GM12878 (cell line): ENCODE data around the gene IL10. TPM values are rescaled to one million over a fixed set of nuclear protein-coding genes. Genes with fewer than 3 reads are reported as not detected.

ENCODE experiments used
- ATAC-seq: fragments of 200-7000 bp; cut with Tn5 transposase; 3 replicates; pipeline ENCODE4 v1.9.1; 2020; ENCODE audit warnings: mild to moderate bottlenecking, moderate library complexity
- BruUV-seq: library from RNA; stranded (reverse); fragments of 400-500 nt; replicated peaks from 2 replicates; lab custom pipeline; 2021; lab: Mats Ljungman, UMichigan
- CTCF ChIA-PET: fragments of 300-600 bp; sonication (Branson Sonifier 250); formaldehyde crosslinking; extraction: SDS; loops from one replicate; lab custom pipeline; 2021; ENCODE audit warnings: inconsistent platforms; lab: Yijun Ruan, JAX
- POLR2A ChIA-PET: fragments of 350-600 bp; formaldehyde crosslinking; extraction: SDS; loops from one replicate; lab custom pipeline; 2021; ENCODE audit warnings: inconsistent platforms; lab: Charles Lee
- RAD21 ChIA-PET: fragments of 300-600 bp; sonication (Branson Sonifier 250); formaldehyde crosslinking; loops from one replicate; lab custom pipeline; 2023; ENCODE audit warnings: antibody characterized with exemption; ENCODE audit not compliant: unreplicated experiment; lab: Charles Lee
- SMC1A ChIA-PET: fragments of 300-600 bp; sonication (Branson Sonifier 250); formaldehyde crosslinking; loops from one replicate; lab custom pipeline; 2023; ENCODE audit not compliant: unreplicated experiment, uncharacterized antibody; lab: Charles Lee
- DNase-seq: peaks from one replicate; pipeline ENCODE4 v3.0.0-alpha.2; 2011; ENCODE audit warnings: low read depth, low spot score
- FAIRE-seq: peaks from 3 replicates; lab custom pipeline; 2011; peaks lifted over from hg19 to GRCh38; lab: Jason Lieb, UNC
- H2AFZ ChIP-seq: 2 replicates; pipeline ENCODE4 v1.6.0; 2011; ENCODE audit warnings: low read depth, low read length, control low read depth; ENCODE audit not compliant: control insufficient read depth
- H3K27ac ChIP-seq: 2 replicates; pipeline ENCODE4 v1.5.1; 2011; ENCODE audit warnings: control low read depth; ENCODE audit not compliant: control insufficient read depth, insufficient read depth
- H3K27me3 ChIP-seq, 2 experiments: replicated peaks in 1 of 2; 2 replicates each; pipeline versions ENCODE4 v1.6.0 to v1.6.1; 2011; ENCODE audit warnings: low read length in 1 of 2; ENCODE audit not compliant: control insufficient read depth in 2 of 2, insufficient read depth in 2 of 2
- H3K36me3 ChIP-seq, 2 experiments: 2 replicates each; pipeline ENCODE4 v1.5.1; 2011; ENCODE audit warnings: low read length in 1 of 2; ENCODE audit not compliant: control insufficient read depth in 2 of 2, insufficient read depth in 2 of 2
- H3K4me1 ChIP-seq: 2 replicates; pipeline ENCODE4 v1.6.1; 2011; ENCODE audit warnings: mild to moderate bottlenecking, low read length, moderate library complexity, mixed read lengths; ENCODE audit not compliant: control insufficient read depth, insufficient read depth
- H3K4me2 ChIP-seq: 2 replicates; pipeline ENCODE4 v1.6.0; 2011; ENCODE audit warnings: control low read depth; ENCODE audit not compliant: control insufficient read depth, insufficient read depth
- H3K4me3 ChIP-seq: fragments of 200-600 bp; sonication (generic); 2 replicates; pipeline ENCODE4 v1.5.1; 2016
- H3K79me2 ChIP-seq: 2 replicates; pipeline ENCODE4 v1.6.0; 2011; ENCODE audit warnings: low read length; ENCODE audit not compliant: control insufficient read depth, insufficient read depth
- H3K9ac ChIP-seq: 2 replicates; pipeline ENCODE4 v1.8.0; 2011; ENCODE audit warnings: low read length, control low read depth, mixed read lengths; ENCODE audit not compliant: control insufficient read depth, insufficient read depth
- H3K9me3 ChIP-seq: replicated peaks from 3 replicates; pipeline ENCODE4 v1.5.1; 2011; ENCODE audit warnings: mild to moderate bottlenecking, low read length; ENCODE audit not compliant: control insufficient read depth, insufficient read depth
- H4K20me1 ChIP-seq: 2 replicates; pipeline ENCODE4 v1.6.0; 2011; ENCODE audit not compliant: control insufficient read depth, insufficient read depth
- BMI1 ChIP-seq: fragments of 450-650 bp; IDR thresholded peaks from 2 replicates; pipeline ENCODE4 v1.6.1; 2016; ENCODE audit warnings: mild to moderate bottlenecking, moderate library complexity, borderline replicate concordance
- CUX1 ChIP-seq: IDR thresholded peaks from 2 replicates; pipeline ENCODE4 v1.6.1; 2012; ENCODE audit warnings: improper control_type of control experiment, low read depth, low read length; ENCODE audit not compliant: insufficient replicate concordance
- DPF2 ChIP-seq: fragments of 450-650 bp; IDR thresholded peaks from 2 replicates; pipeline ENCODE4 v1.6.1; 2017; ENCODE audit warnings: mild to moderate bottlenecking
- GABPA ChIP-seq: IDR thresholded peaks from 2 replicates; pipeline ENCODE4 v1.6.1; 2014; ENCODE audit warnings: antibody characterized with exemption, low read depth, mild to moderate bottlenecking, inconsistent platforms
- GATAD2B ChIP-seq: fragments of 450-650 bp; conservative IDR thresholded peaks from 2 replicates; pipeline ENCODE4 v1.6.1; 2017; ENCODE audit warnings: low read depth, mild to moderate bottlenecking, moderate library complexity
- KLF5 ChIP-seq: fragments of 450-650 bp; IDR thresholded peaks from 2 replicates; pipeline ENCODE4 v1.6.1; 2014; ENCODE audit warnings: mild to moderate bottlenecking; ENCODE audit not compliant: partially characterized antibody
- LARP7 ChIP-seq: fragments of 450-650 bp; IDR thresholded peaks from 2 replicates; pipeline ENCODE4 v1.6.1; 2017; ENCODE audit warnings: mild to moderate bottlenecking
- MXI1 ChIP-seq: fragments of 150-350 bp; IDR thresholded peaks from 2 replicates; pipeline ENCODE4 v1.6.1; 2011; ENCODE audit warnings: low read depth, mild to moderate bottlenecking, inconsistent platforms, low read length, improper control_type of control experiment
- RUNX3 ChIP-seq: IDR thresholded peaks from 2 replicates; pipeline ENCODE4 v1.6.1; 2012; ENCODE audit warnings: low read length, inconsistent platforms
- SMARCA5 ChIP-seq: fragments of 450-650 bp; IDR thresholded peaks from 2 replicates; pipeline ENCODE4 v1.6.1; 2017; ENCODE audit warnings: mild to moderate bottlenecking
- TCF12 ChIP-seq: IDR thresholded peaks from 2 replicates; pipeline ENCODE4 v1.6.1; 2011; ENCODE audit warnings: low read depth, mild to moderate bottlenecking, low read length
- USF1 ChIP-seq: IDR thresholded peaks from 2 replicates; pipeline ENCODE4 v1.6.1; 2011; ENCODE audit warnings: borderline replicate concordance, low read depth, mild to moderate bottlenecking, moderate library complexity, mixed read lengths, low read length; ENCODE audit not compliant: insufficient read depth; ENCODE audit errors: extremely low read length
- USF2 ChIP-seq: IDR thresholded peaks from 2 replicates; pipeline ENCODE4 v1.6.1; 2011; ENCODE audit warnings: low read depth, low read length, improper control_type of control experiment, borderline replicate concordance
- YY1 ChIP-seq: IDR thresholded peaks from 2 replicates; pipeline ENCODE4 v1.6.1; 2011; ENCODE audit warnings: low read depth, mild to moderate bottlenecking, low read length
- ZBTB33 ChIP-seq: fragments of 450-650 bp; IDR thresholded peaks from 2 replicates; pipeline ENCODE4 v1.6.1; 2017; ENCODE audit warnings: mild to moderate bottlenecking
- ZNF207 ChIP-seq: fragments of 450-650 bp; IDR thresholded peaks from 2 replicates; pipeline ENCODE4 v1.6.1; 2014; ENCODE audit warnings: antibody characterized with exemption, mild to moderate bottlenecking, borderline replicate concordance
- WGBS: methylation state at CpG from one replicate; pipeline ENCODE4 v1.1.6; 2016; ENCODE audit warnings: low lambda C conversion rate; ENCODE audit not compliant: insufficient replicate concordance, insufficient coverage; ENCODE audit errors: missing lambda C conversion rate; 5-methylcytosine and 5-hydroxymethylcytosine counted together
- in situ Hi-C: fragments of 300-500 bp; cut with MboI; formaldehyde crosslinking; loops from 9 replicates; pipeline ENCODE4 v1.14.3; 2018; ENCODE audit warnings: mixed read lengths
- intact Hi-C: fragments of 100-400 bp; cut with micrococcal nuclease; formaldehyde crosslinking; loops from one replicate; pipeline ENCODE4 v1.14.2; 2022; ENCODE audit not compliant: unreplicated experiment
- polyA plus RNA-seq, 11 experiments: library from polyadenylated mRNA; depleted of rRNA in 4 of 11; unstranded in 6 of 11; stranded (reverse) in 5 of 11; fragments of >200 nt; fragmentation: Nextera tagmentation in 4 of 11; fragmentation: Illumina TruSeq in 1 of 11; extraction: Ambion mirVana in 4 of 11; extraction: Trizol in 1 of 11; gene quantifications; 1 replicate in 1 of 11; 2 replicates in 10 of 11; pipeline versions ENCODE4 v1.2.1 to v1.2.3, GENCODE V29; 2011 to 2016; ENCODE audit warnings: inconsistent platforms in 2 of 11, missing spikeins in 2 of 11, low read depth in 1 of 11
- total RNA-seq, 4 experiments: library from RNA; depleted of rRNA in 3 of 4; stranded (reverse); fragments of >200 nt in 3 of 4; fragmentation: Illumina TruSeq in 1 of 4; extraction: Trizol in 1 of 4; gene quantifications; 2 replicates each; pipeline versions ENCODE4 v1.2.1 to v1.2.3, GENCODE V29; 2013 to 2021

Gene IL10
- total and polyA plus RNA-seq, 10 of the 15 experiments (the other 5 are each of a cell fraction or from before 2014, with no cell fraction given): 0.34 to 5.0 (median 1.1) TPM

GRCh38 chr1:206800411-206800810, 28.1 kb upstream of the IL10 start:
- ATAC-seq: no peak
- Histone ChIP-seq H3K36me3 (no peaks in the 10 kb centered on the region), H3K4me1 (peaks cover 20% of the 10 kb centered on the region), H3K27ac (no peak overlapping the region), H3K9me3 (no peaks in the 10 kb centered on the region), H3K79me2 (no peaks in the 10 kb centered on the region), H3K4me3 (no peak overlapping the region), H2AFZ (no peak overlapping the region), H3K4me2 (no peak overlapping the region), H3K27me3 (no peaks in the 10 kb centered on the region), H4K20me1 (no peaks in the 10 kb centered on the region), H3K9ac (no peak overlapping the region)
- BruUV-seq: no TSS peak
- POLR2A ChIA-PET: interaction anchor here (1.2 kb wide), 1 partner anchor 66 kb away, joined by 4 read pairs; no protein-coding TSS in a partner anchor
- intact Hi-C loops (loop anchor here (10.0 kb wide), 1 partner anchor 196 kb away; no protein-coding TSS in a partner anchor), in situ Hi-C loops (loop anchor here (5.0 kb wide), 1 partner anchor 63 kb away; no protein-coding TSS in a partner anchor)
- FAIRE-seq: no peak
- SMC1A ChIA-PET: interaction anchor here (1.0 to 14.9 kb wide), 5 partner anchors 8 to 65 kb away, joined by 3 to 417 read pairs (median 13); partner anchors contain the start of genes IL10 and IL19
- RAD21 ChIA-PET: interaction anchor here (1.6 to 14.8 kb wide), 5 partner anchors 10 to 112 kb away, joined by 3 to 297 read pairs (median 40); partner anchors contain the start of genes IL10 and IL19
- no peak for DNase-seq
- WGBS: 95% methylated on average over 3 of the region's 3 CpGs
- CTCF ChIA-PET: interaction anchor here (2.0 to 18.5 kb wide), 5 partner anchors 8 to 188 kb away, joined by 4 to 805 read pairs (median 30); partner anchors contain the start of genes EIF2D, IL10 and IL19
- TF ChIP-seq TCF12 (no peak), USF2 (no peak), USF1 (no peak), ZBTB33 (no peak), YY1 (no peak), SMARCA5 (no peak), GATAD2B (no peak), MXI1 (no peak), KLF5 (no peak), GABPA (no peak), ZNF207 (no peak), DPF2 (no peak), RUNX3 (no peak), BMI1 (no peak), LARP7 (no peak), CUX1 (no peak)
